Fibroblast of villous mesenchyme (primary cell): ENCODE measurements around the gene ADGRD1. TPM values are rescaled to one million over a fixed set of nuclear protein-coding genes. Genes with fewer than 3 reads are reported as not detected.
"Not testable (repeated sequence)": the region's sequence is repeated elsewhere in the genome, so short reads cannot be mapped to it uniquely, and the experiment has no call there.

Experiments
- DNase-seq: peaks from one replicate; pipeline ENCODE4 v3.0.0-alpha.2; 2010; ENCODE audit warnings: low read depth
- H3K4me3 ChIP-seq: 2 replicates; pipeline ENCODE4 v1.5.1; 2011; ENCODE audit warnings: low read depth, mild to moderate bottlenecking, low read length
- total RNA-seq: library from RNA; depleted of rRNA; stranded (reverse); fragments of >200 nt; gene quantifications from 2 replicates; pipeline ENCODE4 v1.2.3, GENCODE V29; 2012
- TF ChIP-seq, protein P1 (sequence below): IDR thresholded peaks from 2 replicates; pipeline ENCODE4 v1.5.1; 2012; ENCODE audit warnings: low read depth, mild to moderate bottlenecking, low read length; ENCODE audit not compliant: insufficient read depth

The ADGRD1 gene
- under 0.01 TPM in 2 replicates for total RNA-seq

DNA sequence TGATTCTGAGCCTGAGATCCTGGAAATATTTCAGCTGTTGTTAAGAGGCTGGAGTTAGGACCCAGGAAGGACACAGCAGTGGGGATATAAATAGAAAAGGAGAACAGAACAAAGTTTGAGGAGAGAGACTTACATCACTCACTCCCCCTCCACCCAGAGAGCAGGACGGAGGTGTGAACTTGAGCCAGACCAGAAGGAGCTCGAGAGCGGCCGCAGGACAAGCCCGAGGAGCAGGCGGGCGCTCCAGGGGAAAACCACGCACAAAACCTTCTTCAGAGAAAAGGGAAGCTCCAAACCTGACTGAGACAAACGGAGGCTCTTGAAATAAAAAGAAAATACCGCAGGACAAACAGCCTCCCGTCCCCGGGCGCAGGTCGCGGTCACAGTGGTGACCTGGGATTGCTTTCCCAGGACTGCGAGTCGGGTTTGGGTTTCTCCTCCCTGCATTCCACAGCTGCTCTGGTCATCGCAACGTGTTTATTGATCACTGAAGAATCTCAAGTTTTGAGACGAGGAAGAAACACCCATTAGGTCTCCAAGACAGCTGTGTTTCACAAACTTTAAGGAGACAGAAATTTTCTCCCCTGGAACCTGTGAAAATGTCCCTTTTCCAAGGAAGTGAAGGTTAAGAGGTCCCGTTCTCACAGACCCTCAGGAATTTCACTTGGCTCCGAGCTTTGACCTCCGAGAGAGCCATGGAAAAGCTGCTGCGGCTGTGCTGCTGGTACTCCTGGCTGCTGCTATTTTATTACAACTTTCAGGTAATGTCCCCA lies at the start of gene ADGRD1:
ADGRD1 (plus strand) TSS at position 137 of the 773 bp plus-strand sequence; CDS start at position 696, 559 bp downstream.
- TF ChIP-seq, protein P1, sequence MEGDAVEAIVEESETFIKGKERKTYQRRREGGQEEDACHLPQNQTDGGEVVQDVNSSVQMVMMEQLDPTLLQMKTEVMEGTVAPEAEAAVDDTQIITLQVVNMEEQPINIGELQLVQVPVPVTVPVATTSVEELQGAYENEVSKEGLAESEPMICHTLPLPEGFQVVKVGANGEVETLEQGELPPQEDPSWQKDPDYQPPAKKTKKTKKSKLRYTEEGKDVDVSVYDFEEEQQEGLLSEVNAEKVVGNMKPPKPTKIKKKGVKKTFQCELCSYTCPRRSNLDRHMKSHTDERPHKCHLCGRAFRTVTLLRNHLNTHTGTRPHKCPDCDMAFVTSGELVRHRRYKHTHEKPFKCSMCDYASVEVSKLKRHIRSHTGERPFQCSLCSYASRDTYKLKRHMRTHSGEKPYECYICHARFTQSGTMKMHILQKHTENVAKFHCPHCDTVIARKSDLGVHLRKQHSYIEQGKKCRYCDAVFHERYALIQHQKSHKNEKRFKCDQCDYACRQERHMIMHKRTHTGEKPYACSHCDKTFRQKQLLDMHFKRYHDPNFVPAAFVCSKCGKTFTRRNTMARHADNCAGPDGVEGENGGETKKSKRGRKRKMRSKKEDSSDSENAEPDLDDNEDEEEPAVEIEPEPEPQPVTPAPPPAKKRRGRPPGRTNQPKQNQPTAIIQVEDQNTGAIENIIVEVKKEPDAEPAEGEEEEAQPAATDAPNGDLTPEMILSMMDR: no peak
- H3K4me3 ChIP-seq: no peak within 1 kb of the TSS
- DNase-seq: peak; percentile 56

GRCh38 chr12:130904064-130904463 lies 49.6 kb upstream of the ADGRD1 start:
- TF ChIP-seq, protein P1: no peak
- H3K4me3 ChIP-seq: no peak overlapping the region
- DNase-seq: no peak

DNA sequence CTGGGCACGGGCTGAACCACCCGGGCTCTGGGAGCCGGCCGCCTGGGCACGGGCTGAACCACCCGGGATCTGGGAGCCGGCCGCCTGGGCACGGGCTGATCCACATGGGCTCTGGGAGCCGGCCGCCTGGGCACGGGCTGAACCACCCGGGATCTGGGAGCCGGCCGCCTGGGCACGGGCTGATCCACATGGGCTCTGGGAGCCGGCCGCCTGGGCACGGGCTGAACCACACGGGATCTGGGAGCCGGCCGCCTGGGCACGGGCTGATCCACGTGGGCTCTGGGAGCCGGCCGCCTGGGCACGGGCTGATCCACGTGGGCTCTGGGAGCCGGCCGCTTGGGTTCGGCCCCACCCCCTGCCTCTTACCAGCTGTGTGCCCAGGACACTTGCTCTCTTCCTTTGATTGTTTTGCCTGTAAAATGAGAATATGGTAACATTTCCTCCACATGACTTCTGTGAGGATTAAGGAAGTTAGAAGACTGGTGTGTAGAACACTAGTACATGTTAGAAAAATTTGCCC lies 48.7 kb upstream of the ADGRD1 start:
- not testable (repeated sequence) for H3K4me3 ChIP-seq, DNase-seq

DNA sequence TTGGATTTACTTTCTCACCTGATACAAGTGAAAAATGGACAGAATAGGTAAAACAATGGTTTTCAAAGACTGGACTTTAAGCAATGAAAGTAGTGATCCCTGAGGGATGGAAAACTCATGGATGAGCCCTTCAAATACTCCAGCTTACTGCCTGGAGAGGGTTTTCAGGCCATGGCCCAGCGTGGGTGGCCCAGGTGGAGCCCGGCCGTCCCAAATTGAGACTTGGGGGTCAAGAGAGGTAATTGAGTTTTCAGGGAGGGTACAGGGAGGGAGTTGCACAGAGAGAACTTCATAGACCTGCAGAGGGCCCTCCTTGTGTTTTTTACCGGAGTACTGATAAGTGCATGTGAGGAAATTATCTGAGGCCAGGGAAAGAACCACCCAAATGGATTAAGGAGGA lies 44.6 kb upstream of the ADGRD1 start:
- TF ChIP-seq, protein P1: no peak
- H3K4me3 ChIP-seq: no peak overlapping the region

DNA sequence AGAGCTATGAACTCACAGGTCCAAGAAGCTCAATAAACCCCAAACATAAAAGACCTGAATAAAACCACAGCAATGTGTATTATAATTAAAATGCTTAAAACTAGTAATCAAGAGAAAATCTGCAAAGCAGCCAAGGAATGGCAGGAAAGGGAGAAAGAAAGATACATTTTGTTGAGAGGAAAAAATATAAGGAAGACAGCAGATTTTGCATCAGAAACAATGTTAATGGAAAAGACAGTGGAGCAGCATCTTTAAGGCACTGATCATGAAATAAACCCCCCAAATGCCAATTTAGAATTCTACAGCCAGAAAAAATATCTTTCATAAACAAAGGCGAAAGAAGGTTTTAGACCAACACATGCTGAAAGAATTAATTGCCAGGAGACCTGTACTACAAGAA lies 42.5 kb upstream of the ADGRD1 start:
- no peak for DNase-seq
- no peak overlapping the region for H3K4me3 ChIP-seq
- TF ChIP-seq, protein P1: no peak

More for the DNA sequence above, 44.6 kb upstream of the ADGRD1 start:
- DNase-seq: no peak

DNA sequence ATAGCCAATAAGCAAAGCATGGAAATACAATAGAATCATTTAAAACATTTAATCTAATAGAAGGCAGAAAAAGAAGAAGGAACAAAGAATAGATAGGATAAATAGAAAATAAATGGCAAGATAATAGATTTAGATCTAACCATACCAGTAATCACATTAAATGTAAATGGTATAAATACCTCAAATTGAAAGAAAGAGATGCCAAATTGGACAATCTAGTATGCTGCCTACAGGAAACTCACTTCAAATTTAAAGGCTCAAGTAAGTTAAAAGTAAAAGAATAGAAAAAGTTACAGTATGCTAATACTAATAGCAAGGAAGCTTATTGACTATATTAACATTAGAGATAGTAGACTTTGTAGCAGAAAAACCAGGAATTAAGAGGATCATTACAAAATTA lies 41.8 kb upstream of the ADGRD1 start:
- H3K4me3 ChIP-seq: no peak overlapping the region
- DNase-seq: no peak
- TF ChIP-seq, protein P1: no peak

DNA sequence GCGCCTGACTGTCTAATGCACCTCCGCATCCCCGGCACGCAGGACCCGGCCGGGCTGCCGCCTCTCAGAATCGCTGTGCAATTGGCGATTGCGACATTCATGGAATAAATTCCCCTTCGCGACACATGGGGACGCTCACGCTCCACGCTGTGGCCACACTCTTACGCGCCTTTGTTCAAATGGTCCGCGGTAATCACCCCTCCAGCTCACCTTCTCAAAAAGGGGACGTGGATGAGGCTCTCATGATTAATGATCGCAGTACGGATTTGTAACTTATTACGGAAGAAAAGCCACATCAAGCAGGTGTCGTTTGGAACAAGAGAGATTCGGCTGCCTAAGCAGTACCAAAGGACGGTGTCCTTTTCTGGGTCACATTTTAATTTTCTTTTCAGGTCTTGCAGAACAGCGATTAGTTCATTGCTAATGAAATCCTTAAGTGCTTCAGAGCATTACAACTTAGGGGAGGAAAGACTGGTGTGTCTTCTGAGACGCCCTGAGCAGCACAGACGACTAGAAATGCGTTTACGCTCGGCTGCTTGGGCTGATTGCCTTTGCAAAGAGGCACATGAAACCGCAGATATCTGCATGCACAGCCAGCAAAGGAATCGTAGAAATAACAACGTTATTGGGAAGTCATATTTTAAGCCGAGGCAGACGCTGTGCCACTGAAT lies 37.3 kb upstream of the ADGRD1 start:
- TF ChIP-seq, protein P1: peak; percentile 93
- DNase-seq: peak; percentile 61
- no peak overlapping the region for H3K4me3 ChIP-seq
